GM10248 (cell line): ENCODE data around the gene SPATA1.

Experiments used
- CTCF ChIA-PET: fragments of 300-600 bp; sonication (Branson Sonifier 250); formaldehyde crosslinking; extraction: SDS; loops from one replicate; lab custom pipeline; 2021; ENCODE audit warnings: antibody characterized with exemption; lab: Yijun Ruan, JAX
- POLR2A ChIA-PET: fragments of 350-650 bp; sonication (Branson Sonifier 250); formaldehyde crosslinking; extraction: SDS; loops from one replicate; lab custom pipeline; 2020; ENCODE audit warnings: antibody characterized with exemption; lab: Yijun Ruan, JAX
- DNase-seq: peaks from one replicate; pipeline ENCODE4 v3.0.0; 2012; ENCODE audit errors: extremely low spot score
- TF ChIP-seq, protein P1 (sequence below): IDR thresholded peaks from 2 replicates; pipeline ENCODE4 v1.5.1; 2012; ENCODE audit warnings: mild to moderate bottlenecking, low read depth; ENCODE audit errors: extremely low read depth, missing control alignments, control extremely low read depth

The SPATA1 gene

DNA sequence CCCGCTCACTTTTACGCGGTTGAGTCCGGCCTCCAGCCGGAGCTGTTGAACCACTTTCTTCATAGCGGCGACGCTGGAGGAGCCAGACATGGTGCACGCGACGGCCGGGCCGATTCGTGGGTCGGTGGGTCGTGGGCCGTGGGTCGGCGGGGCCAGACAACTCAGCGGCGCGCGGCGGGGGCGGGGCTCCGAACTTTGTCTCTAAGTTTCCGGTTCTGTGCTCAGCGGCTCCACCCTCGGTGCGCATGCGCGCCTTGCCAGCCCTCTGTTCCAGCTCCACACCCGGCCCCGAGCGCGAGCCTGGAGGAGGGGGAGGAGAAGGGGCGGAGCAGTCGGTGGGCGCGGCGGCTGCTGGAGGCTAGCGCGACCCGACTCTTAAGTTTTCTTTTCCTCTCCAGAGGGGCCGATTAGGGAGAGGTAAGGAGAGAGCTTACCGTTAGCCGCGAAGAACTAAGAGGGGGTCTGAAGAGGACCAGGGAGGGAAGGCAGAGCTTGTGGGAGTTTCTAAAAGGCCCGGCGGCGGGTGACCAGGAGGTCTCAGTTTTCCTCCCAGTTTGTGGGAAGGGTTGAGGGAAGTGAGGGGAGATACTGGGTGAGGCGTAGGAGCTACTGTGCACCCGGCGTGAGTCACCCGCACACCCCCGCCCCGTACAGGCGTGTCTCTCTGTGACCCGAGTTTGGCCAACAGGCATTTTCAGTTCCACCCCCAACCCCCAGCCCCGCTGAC lies at the start of gene SPATA1, which contains the start of gene GNG5:
TSS of gene SPATA1 (plus strand) at position 385 of the 727 bp plus-strand sequence. CDS start 9,974 bp downstream, outside the sequence.
TSS of gene GNG5 (minus strand) at position 580 of the 727 bp plus-strand sequence. CDS start at position 90, 490 bp downstream.
- ChIA-PET CTCF (interaction anchor here (0.6 to 1.7 kb wide), 10 partner anchors 9 to 429 kb away, joined by 3 to 7 read pairs (median 3); partner anchors contain the start of gene CTBS), POLR2A (interaction anchor here (0.9 to 1.7 kb wide), 5 partner anchors 8 to 76 kb away, joined by 3 to 18 read pairs (median 4); partner anchors contain the start of genes CTBS and RPF1)
- TF ChIP-seq, protein P1, sequence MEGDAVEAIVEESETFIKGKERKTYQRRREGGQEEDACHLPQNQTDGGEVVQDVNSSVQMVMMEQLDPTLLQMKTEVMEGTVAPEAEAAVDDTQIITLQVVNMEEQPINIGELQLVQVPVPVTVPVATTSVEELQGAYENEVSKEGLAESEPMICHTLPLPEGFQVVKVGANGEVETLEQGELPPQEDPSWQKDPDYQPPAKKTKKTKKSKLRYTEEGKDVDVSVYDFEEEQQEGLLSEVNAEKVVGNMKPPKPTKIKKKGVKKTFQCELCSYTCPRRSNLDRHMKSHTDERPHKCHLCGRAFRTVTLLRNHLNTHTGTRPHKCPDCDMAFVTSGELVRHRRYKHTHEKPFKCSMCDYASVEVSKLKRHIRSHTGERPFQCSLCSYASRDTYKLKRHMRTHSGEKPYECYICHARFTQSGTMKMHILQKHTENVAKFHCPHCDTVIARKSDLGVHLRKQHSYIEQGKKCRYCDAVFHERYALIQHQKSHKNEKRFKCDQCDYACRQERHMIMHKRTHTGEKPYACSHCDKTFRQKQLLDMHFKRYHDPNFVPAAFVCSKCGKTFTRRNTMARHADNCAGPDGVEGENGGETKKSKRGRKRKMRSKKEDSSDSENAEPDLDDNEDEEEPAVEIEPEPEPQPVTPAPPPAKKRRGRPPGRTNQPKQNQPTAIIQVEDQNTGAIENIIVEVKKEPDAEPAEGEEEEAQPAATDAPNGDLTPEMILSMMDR: no peak

GRCh38 chr1:84462118-84462517 lies 44.1 kb upstream of the SPATA1 start:
- TF ChIP-seq, protein P1: no peak
- no peak for DNase-seq
- ChIA-PET POLR2A (no interaction called here), CTCF (interaction anchor here (1.0 to 1.4 kb wide), 3 partner anchors 10 to 321 kb away, joined by 3 read pairs; no protein-coding TSS in a partner anchor)

More for the DNA sequence above, at the start of gene SPATA1, which contains the start of gene GNG5:
- peak; percentile 97 for DNase-seq

GRCh38 chr1:84467298-84467697 lies 38.9 kb upstream of the SPATA1 start:
- TF ChIP-seq, protein P1: no peak
- CTCF ChIA-PET: interaction anchor here (1.3 to 1.6 kb wide), 2 partner anchors 34 to 153 kb away, joined by 3 read pairs; no protein-coding TSS in a partner anchor
- no peak for DNase-seq
- POLR2A ChIA-PET: no interaction called here

DNA sequence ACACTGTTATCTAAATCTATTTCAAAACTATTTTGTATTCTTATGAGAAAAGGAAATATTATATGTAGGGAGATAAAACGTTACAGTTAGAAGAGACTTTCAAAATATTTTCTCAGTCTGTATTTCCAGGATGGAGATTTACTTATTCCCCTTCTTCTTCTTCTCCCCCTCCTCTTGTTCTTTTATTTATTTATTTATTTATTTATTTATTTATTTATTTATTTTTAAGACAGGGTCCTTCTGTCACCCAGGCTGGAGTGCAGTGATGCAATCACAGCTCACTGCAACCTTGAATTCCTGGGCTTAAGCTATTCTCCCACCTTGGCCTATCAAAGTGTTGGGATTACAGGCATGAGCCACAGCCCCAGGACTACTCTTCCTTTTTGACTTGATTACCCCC lies 30.0 kb upstream of the SPATA1 start:
- ChIA-PET CTCF (interaction anchor here (1.9 kb wide), 1 partner anchor 15 kb away, joined by 3 read pairs; no protein-coding TSS in a partner anchor), POLR2A (no interaction called here)
- TF ChIP-seq, protein P1: no peak
- DNase-seq: no peak

GRCh38 chr1:84478876-84479868 lies 27.0 kb upstream of the SPATA1 start, which contains the start of gene RPF1:
TSS of gene RPF1 (plus strand) at chr1:84479266. CDS start at chr1:84479282, 16 bp downstream.
- TF ChIP-seq, protein P1: no peak
- ChIA-PET CTCF (interaction anchor here (0.9 to 1.9 kb wide), 13 partner anchors 13 to 275 kb away, joined by 3 to 7 read pairs (median 4); no protein-coding TSS in a partner anchor), POLR2A (interaction anchor here (1.2 kb wide), 1 partner anchor 27 kb away, joined by 4 read pairs; the partner anchor contains the start of genes GNG5 and SPATA1)
- peak; percentile 79 for DNase-seq
